Neural cell (in vitro differentiated cells): ENCODE measurements around the gene SNX20. TPM values are rescaled to one million over a fixed set of nuclear protein-coding genes. Genes with fewer than 3 reads are reported as not detected.

Source experiments
- H2AFZ ChIP-seq: fragments of 200-600, 300-800 bp; sonication (generic), shearing (Covaris generic); 2 replicates; pipeline ENCODE4 v1.6.0; 2014; ENCODE audit warnings: low read depth, mild to moderate bottlenecking, antibody characterized with exemption, low read length, moderate library complexity
- H3F3A ChIP-seq: fragments of 200-600 bp; shearing (Covaris generic); 2 replicates; pipeline ENCODE4 v1.6.1; 2016; ENCODE audit warnings: mild to moderate bottlenecking, moderate library complexity, mixed read lengths, antibody characterized with exemption, low read length; ENCODE audit not compliant: insufficient read depth, poor library complexity, severe bottlenecking
- H3K27ac ChIP-seq: fragments of 200-600, 300-800 bp; sonication (generic), shearing (Covaris generic); 2 replicates; pipeline ENCODE4 v1.5.1; 2014; ENCODE audit warnings: mild to moderate bottlenecking, low read length, moderate library complexity
- H3K27me3 ChIP-seq: fragments of 300-800, 200-600 bp; sonication (generic), shearing (Covaris generic); 2 replicates; pipeline ENCODE4 v1.6.0; 2014; ENCODE audit warnings: mild to moderate bottlenecking, low read depth, low read length, moderate library complexity; ENCODE audit not compliant: insufficient read depth
- H3K36me3 ChIP-seq: fragments of 300-800, 200-600 bp; sonication (generic), shearing (Covaris generic); 2 replicates; pipeline ENCODE4 v1.5.1; 2014; ENCODE audit warnings: mild to moderate bottlenecking, antibody characterized with exemption, low read length, moderate library complexity; ENCODE audit not compliant: insufficient read depth
- H3K4me2 ChIP-seq: fragments of 300-800, 200-600 bp; sonication (generic), shearing (Covaris generic); 2 replicates; pipeline ENCODE4 v1.6.0; 2014; ENCODE audit warnings: mild to moderate bottlenecking, low read length
- H3K4me3 ChIP-seq: fragments of 300-800, 200-600 bp; sonication (generic), shearing (Covaris generic); 2 replicates; pipeline ENCODE4 v1.5.1; 2014; ENCODE audit warnings: mild to moderate bottlenecking, low read length, moderate library complexity
- H3K79me2 ChIP-seq: fragments of 200-600 bp; shearing (Covaris generic); replicated peaks from 2 replicates; pipeline ENCODE4 v1.6.0; 2014; ENCODE audit warnings: mild to moderate bottlenecking, low read length, moderate library complexity; ENCODE audit not compliant: insufficient read depth
- H3K9ac ChIP-seq: fragments of 300-800, 200-600 bp; sonication (generic), shearing (Covaris generic); 2 replicates; pipeline ENCODE4 v1.6.1; 2016; ENCODE audit warnings: mild to moderate bottlenecking, low read length, mixed read lengths
- H3K9me2 ChIP-seq: fragments of 200-600 bp; shearing (Covaris generic); 2 replicates; pipeline ENCODE4 v1.6.1; 2016; ENCODE audit warnings: mild to moderate bottlenecking, low read length, mixed read lengths; ENCODE audit not compliant: insufficient read depth
- H3K9me3 ChIP-seq: fragments of 200-600, 300-800 bp; sonication (generic), shearing (Covaris generic); 2 replicates; pipeline ENCODE4 v1.6.1; 2016; ENCODE audit warnings: mild to moderate bottlenecking, mixed run types, low read length, moderate library complexity, mixed read lengths
- H4K20me1 ChIP-seq: fragments of 200-600 bp; shearing (Covaris generic); 2 replicates; pipeline ENCODE4 v1.6.1; 2016; ENCODE audit warnings: mild to moderate bottlenecking, mixed run types; ENCODE audit not compliant: insufficient read depth
- CTCF ChIP-seq: fragments of 450-650 bp; IDR thresholded peaks from 2 replicates; pipeline ENCODE4 v1.5.1; 2014; ENCODE audit warnings: antibody characterized with exemption, mild to moderate bottlenecking, moderate library complexity; ENCODE audit not compliant: poor library complexity, severe bottlenecking
- EP300 ChIP-seq: fragments of 450-650 bp; conservative IDR thresholded peaks from 2 replicates; pipeline ENCODE4 v1.6.1; 2014; ENCODE audit warnings: antibody characterized with exemption, mild to moderate bottlenecking, moderate library complexity; ENCODE audit not compliant: poor library complexity, severe bottlenecking
- EZH2 ChIP-seq: fragments of 200-600, 300-800 bp; shearing (Covaris generic), sonication (generic); IDR thresholded peaks from 2 replicates; pipeline ENCODE4 v1.6.1; 2014; ENCODE audit warnings: antibody characterized with exemption, low read length, borderline replicate concordance, mild to moderate bottlenecking; ENCODE audit not compliant: insufficient read depth, poor library complexity, severe bottlenecking
- MXI1 ChIP-seq: fragments of 450-650 bp; conservative IDR thresholded peaks from 2 replicates; pipeline ENCODE4 v1.6.1; 2014; ENCODE audit warnings: antibody characterized with exemption, mild to moderate bottlenecking; ENCODE audit not compliant: poor library complexity, severe bottlenecking
- POLR2AphosphoS5 ChIP-seq: IDR thresholded peaks from 2 replicates; pipeline ENCODE4 v1.6.1; 2012
- RAD21 ChIP-seq: fragments of 450-650 bp; conservative IDR thresholded peaks from 2 replicates; pipeline ENCODE4 v1.6.1; 2014; ENCODE audit warnings: antibody characterized with exemption, mild to moderate bottlenecking, moderate library complexity
- REST ChIP-seq: IDR thresholded peaks from 2 replicates; pipeline ENCODE4 v1.6.1; 2012; ENCODE audit warnings: borderline replicate concordance
- SMC3 ChIP-seq: fragments of 450-650 bp; conservative IDR thresholded peaks from 2 replicates; pipeline ENCODE4 v1.6.1; 2014; ENCODE audit warnings: antibody characterized with exemption, mild to moderate bottlenecking, moderate library complexity; ENCODE audit not compliant: poor library complexity
- TAF1 ChIP-seq: IDR thresholded peaks from 2 replicates; pipeline ENCODE4 v1.6.1; 2012; ENCODE audit warnings: low read depth
- polyA plus RNA-seq: library from polyadenylated mRNA; depleted of rRNA; stranded (reverse); fragments of >200 nt; gene quantifications from 2 replicates; pipeline ENCODE4 v1.2.3, GENCODE V29; 2014

SNX20 gene
- polyA plus RNA-seq, 1 donor from 2014 or later = not detected

- Histone ChIP-seq H3K36me3 (no peaks in the 10 kb centered on the region), H2AFZ (no peak overlapping the region), H3K4me2 (no peak overlapping the region), H3K9ac (no peak overlapping the region), H3K9me2 (no peaks in the 10 kb centered on the region), H3K9me3 (no peaks in the 10 kb centered on the region), H3K27ac (no peak overlapping the region), H3K27me3 (no peaks in the 10 kb centered on the region), H3F3A (no peaks in the 10 kb centered on the region), H3K4me3 (no peak overlapping the region), H3K79me2 (no peaks in the 10 kb centered on the region), H4K20me1 (no peaks in the 10 kb centered on the region)
- no peak for TF ChIP-seq CTCF
- no peak for TF ChIP-seq SMC3
- TF ChIP-seq EZH2 = no peak
- TF ChIP-seq EP300 = no peak
- no peak for TF ChIP-seq REST
- no peak for TF ChIP-seq RAD21
- no peak for TF ChIP-seq MXI1
- TF ChIP-seq POLR2AphosphoS5 = no peak
These were observed 47.9 kb downstream of the SNX20 start for GRCh38 chr16:50632927-50633800.

GRCh38 chr16:50631985-50632576 lies 49.0 kb downstream of the SNX20 start:
- Histone ChIP-seq H3F3A (no peaks in the 10 kb centered on the region), H3K4me2 (no peak overlapping the region), H4K20me1 (no peaks in the 10 kb centered on the region), H3K27ac (no peak overlapping the region), H3K4me3 (no peak overlapping the region), H3K9me3 (no peaks in the 10 kb centered on the region), H2AFZ (no peak overlapping the region), H3K36me3 (no peaks in the 10 kb centered on the region), H3K9me2 (no peaks in the 10 kb centered on the region), H3K9ac (no peak overlapping the region), H3K27me3 (no peaks in the 10 kb centered on the region), H3K79me2 (no peaks in the 10 kb centered on the region)
- no peak for TF ChIP-seq EP300
- TF ChIP-seq MXI1 = no peak
- TF ChIP-seq EZH2 = no peak
- TF ChIP-seq RAD21 = no peak
- no peak for TF ChIP-seq POLR2AphosphoS5
- no peak for TF ChIP-seq SMC3
- no peak for TF ChIP-seq TAF1
- no peak for TF ChIP-seq CTCF
- no peak for TF ChIP-seq REST
